ENCODE measurements around the gene GNG5. TPM values are rescaled to one million over a fixed set of nuclear protein-coding genes. Genes with fewer than 3 reads are reported as not detected.

Gene GNG5
- total RNA-seq, result 85.3 and 89.1 TPM in 2 replicates

GRCh38 chr1:84506002-84506728 lies at the start of gene GNG5, which contains the start of gene SPATA1:
GNG5 (minus strand) TSS chr1:84506581; CDS start chr1:84506091, 490 bp downstream.
SPATA1 (plus strand) TSS chr1:84506386; CDS start chr1:84516360, 9,974 bp downstream.

GRCh38 chr1:84478876-84479868 lies 27.2 kb downstream of the GNG5 start, which contains the start of gene RPF1:
RPF1 (plus strand) TSS chr1:84479266; CDS start chr1:84479282, 16 bp downstream.

Other genes with a start within 250 kb of the GNG5 start
- 1.9 and 3.8 TPM in 2 replicates for gene SAMD13, start 204.9 kb downstream of the GNG5 start, total RNA-seq
- gene DNASE2B, start 108.1 kb downstream of the GNG5 start, total RNA-seq, result not detected in 2 replicates
- 36.5 and 51.2 TPM in 2 replicates for gene RPF1, start 27.3 kb downstream of the GNG5 start, total RNA-seq
- gene SPATA1, start 195 bp downstream of the GNG5 start, total RNA-seq, result under 0.01 and 0.78 TPM in 2 replicates
- gene CTBS, start 67.9 kb upstream of the GNG5 start, total RNA-seq, result 11.9 and 21.2 TPM in 2 replicates
- gene SSX2IP, start 183.9 kb upstream of the GNG5 start, total RNA-seq, result 5.9 and 10.0 TPM in 2 replicates

Data from epithelial cell of alveolus of lung (primary cell).